HepG2 (cell line): ENCODE measurements around the gene SOX12. TPM values are rescaled to one million over a fixed set of nuclear protein-coding genes. Genes with fewer than 3 reads are reported as not detected.
A peak's percentile ranks its signal among the peaks of the same experiment; 100 is the strongest.

ENCODE experiments used
- AGO1 ChIP-seq: fragments of 200-400 bp; formaldehyde crosslinking; IDR thresholded peaks from 2 replicates; pipeline ENCODE4 v1.6.1; 2017; ENCODE audit warnings: mild to moderate bottlenecking, low read depth, low read length, moderate library complexity; ENCODE audit not compliant: poor library complexity, severe bottlenecking
- CHCHD3 ChIP-seq: sonication (generic); formaldehyde crosslinking; IDR thresholded peaks from 2 replicates; pipeline ENCODE4 v1.8.0; 2022; ENCODE audit warnings: mild to moderate bottlenecking, missing genetic modification reagents, moderate library complexity
- GLI4 ChIP-seq: sonication (generic); formaldehyde crosslinking; IDR thresholded peaks from 2 replicates; pipeline ENCODE4 v1.5.1; 2020; ENCODE audit warnings: missing genetic modification reagents, mild to moderate bottlenecking, moderate library complexity, borderline replicate concordance
- HMGXB4 ChIP-seq, 2 experiments: sonication (generic) in 1 of 2; formaldehyde crosslinking in 1 of 2; IDR thresholded peaks; 2 replicates each; pipeline versions ENCODE4 v1.4.0 to v1.6.1; 2018 to 2020; ENCODE audit warnings: missing genetic modification reagents in 2 of 2, borderline replicate concordance in 1 of 2, low read depth in 1 of 2, mild to moderate bottlenecking in 1 of 2, missing biosample characterization in 1 of 2
- KAT8 ChIP-seq: IDR thresholded peaks from 2 replicates; pipeline ENCODE4 v1.6.1; 2016; ENCODE audit warnings: missing genetic modification reagents, missing compliant biosample characterization
- NFIB ChIP-seq: sonication (generic); formaldehyde crosslinking; IDR thresholded peaks from 2 replicates; pipeline ENCODE4 v1.9.0; 2021; ENCODE audit warnings: missing genetic modification reagents, mild to moderate bottlenecking, borderline replicate concordance
- NR2F2 ChIP-seq: IDR thresholded peaks from 2 replicates; pipeline ENCODE4 v1.6.1; 2012; ENCODE audit warnings: low read depth, inconsistent platforms, borderline replicate concordance
- PCBP2 ChIP-seq: fragments of 200-400 bp; formaldehyde crosslinking; optimal IDR thresholded peaks from 2 replicates; pipeline ENCODE3; 2018; ENCODE audit warnings: low read length, low read depth; ENCODE audit not compliant: poor library complexity, severe bottlenecking
- POLR2G ChIP-seq: fragments of 200-400 bp; formaldehyde crosslinking; IDR thresholded peaks from 2 replicates; pipeline ENCODE4 v1.6.1; 2018; ENCODE audit warnings: mild to moderate bottlenecking, low read depth, low read length, moderate library complexity
- RORA ChIP-seq: sonication (generic); formaldehyde crosslinking; IDR thresholded peaks from 2 replicates; pipeline ENCODE4 v1.5.0; 2020; ENCODE audit warnings: mild to moderate bottlenecking, missing genetic modification reagents, moderate library complexity
- SKI ChIP-seq: fragments of 450-650 bp; IDR thresholded peaks from one replicate; pipeline ENCODE4 v1.6.1; 2018; ENCODE audit warnings: mild to moderate bottlenecking; ENCODE audit not compliant: partially characterized antibody
- SMAD9 ChIP-seq: sonication (generic); formaldehyde crosslinking; IDR thresholded peaks from 2 replicates; pipeline ENCODE4 v1.5.1; 2020; ENCODE audit warnings: mild to moderate bottlenecking, missing genetic modification reagents
- TCF12 ChIP-seq, 2 experiments: fragments of 450-650 bp in 1 of 2; sonication (generic) in 1 of 2; formaldehyde crosslinking in 1 of 2; IDR thresholded peaks; 2 replicates each; pipeline versions ENCODE4 v1.6.1 to v1.8.0; 2017 to 2022; ENCODE audit warnings: antibody characterized with exemption in 1 of 2, mild to moderate bottlenecking in 1 of 2, missing genetic modification reagents in 1 of 2, moderate library complexity in 1 of 2
- UBTF ChIP-seq: sonication (generic); formaldehyde crosslinking; IDR thresholded peaks from 2 replicates; pipeline ENCODE4 v1.4.0; 2020; ENCODE audit warnings: mild to moderate bottlenecking, missing genetic modification reagents
- USF2 ChIP-seq, 2 experiments: sonication (generic) in 1 of 2; formaldehyde crosslinking in 1 of 2; IDR thresholded peaks; 2 replicates each; pipeline versions ENCODE4 v1.5.1 to v1.6.1; 2011 to 2020; ENCODE audit warnings: borderline replicate concordance in 1 of 2, low read depth in 1 of 2, low read length in 1 of 2, mild to moderate bottlenecking in 1 of 2, missing genetic modification reagents in 1 of 2, moderate library complexity in 1 of 2
- ZBTB3 ChIP-seq: sonication (generic); formaldehyde crosslinking; IDR thresholded peaks from 2 replicates; pipeline ENCODE4 v1.4.0; 2020; ENCODE audit warnings: low read depth, mild to moderate bottlenecking, moderate library complexity, missing genetic modification reagents, borderline replicate concordance
- ZKSCAN1 ChIP-seq: fragments of 150-350 bp; IDR thresholded peaks from 2 replicates; pipeline ENCODE4 v1.6.1; 2014; ENCODE audit warnings: low read length
- ZKSCAN8 ChIP-seq: IDR thresholded peaks from 2 replicates; pipeline ENCODE4 v1.6.1; 2016; ENCODE audit warnings: borderline replicate concordance, missing genetic modification reagents, missing compliant biosample characterization
- ZNF121 ChIP-seq: sonication (generic); formaldehyde crosslinking; IDR thresholded peaks from 2 replicates; pipeline ENCODE4 v1.5.0; 2020; ENCODE audit warnings: mild to moderate bottlenecking, missing genetic modification reagents
- ZNF550 ChIP-seq: sonication (generic); formaldehyde crosslinking; IDR thresholded peaks from 2 replicates; pipeline ENCODE4 v1.4.0; 2020; ENCODE audit warnings: mild to moderate bottlenecking, missing genetic modification reagents, borderline replicate concordance
- ZNF562 ChIP-seq: sonication (generic); formaldehyde crosslinking; IDR thresholded peaks from 2 replicates; pipeline ENCODE4 v1.8.0; 2022; ENCODE audit warnings: missing genetic modification reagents, borderline replicate concordance
- ZNF607 ChIP-seq: sonication (generic); formaldehyde crosslinking; IDR thresholded peaks from 2 replicates; pipeline ENCODE4 v1.5.1; 2020; ENCODE audit warnings: missing genetic modification reagents, mild to moderate bottlenecking, borderline replicate concordance
- polyA plus RNA-seq, 8 experiments: library from polyadenylated mRNA; depleted of rRNA in 3 of 8; stranded (reverse) in 7 of 8; unstranded in 1 of 8; fragments of >200 nt; fragmentation: Illumina TruSeq in 4 of 8; extraction: Trizol in 4 of 8; gene quantifications; 2 replicates each; pipeline versions ENCODE4 v1.2.1 to v1.2.3, GENCODE V29; 2011 to 2016; ENCODE audit warnings: low read depth in 4 of 8, missing spikeins in 1 of 8, mixed read lengths in 1 of 8; ENCODE audit not compliant: insufficient read depth in 1 of 8
- total RNA-seq, 5 experiments: library from RNA; depleted of rRNA; stranded (reverse); fragments of >200 nt; fragmentation: Illumina TruSeq; extraction: Trizol; gene quantifications; 2 replicates each; pipeline ENCODE4 v1.2.3, GENCODE V29; 2016; ENCODE audit warnings: low read depth in 1 of 5

The SOX12 gene
- total and polyA plus RNA-seq, 2 of the 13 experiments (the other 11 are each of a cell fraction or from before 2014, with no cell fraction given): 10.0 to 18.7 TPM

GRCh38 chr20:354298-354977 is 29.1 kb downstream of the SOX12 start (continued):
- TF ChIP-seq AGO1 (no peak), ZKSCAN8 (CRISPR knock-in tag) (peak; percentile 66; the same call in 1 of the 2 replicates), ZBTB3 (CRISPR knock-in tag) (no peak), SMAD9 (CRISPR knock-in tag) (no peak), ZKSCAN1 (peak; percentile 96), USF2 (IDR thresholded peaks at IDR 0.05; ENCODE audit: low read depth, low read length) (0 out of 2 replicates have a peak, but pooled peaks have one; percentile 8), USF2 (CRISPR knock-in tag; IDR thresholded peaks at IDR 0.05; ENCODE audit: borderline replicate concordance) (no peak), GLI4 (CRISPR knock-in tag) (peak; percentile 71; the same call in 1 of the 2 replicates), ZNF562 (CRISPR knock-in tag) (no peak), TCF12 (IDR thresholded peaks at IDR 0.05) (no peak), TCF12 (CRISPR knock-in tag; IDR thresholded peaks at IDR 0.05) (no peak), KAT8 (CRISPR knock-in tag) (peak; percentile 75), NFIB (CRISPR knock-in tag) (no peak), PCBP2 (no peak), HMGXB4 (CRISPR knock-in tag; IDR thresholded peaks at IDR 0.05; ENCODE audit: borderline replicate concordance in 1 of 2, low read depth in 1 of 2) (peak; percentile 78 to 91; a peak in 2 of 4 replicates), UBTF (CRISPR knock-in tag) (peak; percentile 55), ZNF121 (no peak), ZNF550 (CRISPR knock-in tag) (no peak), SKI (peak; percentile 59), CHCHD3 (CRISPR knock-in tag) (peak; percentile 62; the same call in 1 of the 2 replicates), POLR2G (peak; percentile 62), NR2F2 (no peak), RORA (CRISPR knock-in tag) (0 out of 2 replicates have a peak, but pooled peaks have one; percentile 59), ZNF607 (peak; percentile 50; the same call in 1 of the 2 replicates)
